ENCODE data around the gene CTDP1.

Gene CTDP1

DNA sequence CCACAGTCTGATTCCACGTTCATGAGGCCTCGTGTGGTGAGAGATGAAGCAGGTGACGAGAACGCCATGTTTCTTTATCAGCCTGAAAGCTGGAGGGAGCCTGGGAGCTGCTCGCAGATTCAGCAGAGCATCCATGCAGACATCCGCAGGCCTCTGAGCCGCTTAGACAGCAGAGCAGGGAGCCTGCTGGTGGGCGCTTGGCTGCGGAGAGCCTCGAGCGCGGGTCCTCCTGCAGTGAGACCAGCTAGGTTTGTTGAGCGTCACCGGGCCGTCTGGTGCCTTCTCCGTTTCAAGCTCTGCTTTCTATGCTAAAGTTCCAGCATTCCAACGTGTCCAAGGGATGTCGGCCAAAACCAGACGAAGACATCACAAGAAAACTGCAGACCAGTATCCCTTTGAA, 27.6 kb downstream of the CTDP1 start:
- no peaks in the 10 kb centered on the region for H3K27me3 ChIP-seq (ENCODE audit: insufficient read depth, low read length)

DNA sequence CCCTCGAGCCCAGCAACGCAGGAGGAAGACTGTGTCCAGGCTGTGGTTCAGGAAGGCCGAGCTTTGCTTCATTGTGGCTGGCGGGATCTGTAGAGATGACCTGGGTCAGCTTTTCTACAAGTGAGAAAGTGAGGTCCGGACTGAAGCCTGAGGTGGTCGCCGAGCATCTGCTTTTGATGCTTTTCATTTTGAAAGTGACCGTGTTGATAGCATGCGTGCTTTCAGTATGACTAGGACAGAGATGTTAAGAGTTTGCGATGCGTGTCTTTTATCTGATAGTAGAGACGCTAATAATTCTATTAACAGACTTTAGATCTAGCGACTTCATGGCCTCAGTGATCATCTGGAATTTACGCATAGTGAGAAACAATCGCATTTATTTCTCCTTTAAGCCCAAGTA, 28.1 kb downstream of the CTDP1 start:
- Histone ChIP-seq H3K4me2 (ENCODE audit: low read length) (no peak overlapping the region), H3K36me3 (ENCODE audit: insufficient read depth, low read length) (peaks cover 81% of the 10 kb centered on the region)

More for the DNA sequence above, 27.6 kb downstream of the CTDP1 start:
- H3K4me2 ChIP-seq (ENCODE audit: low read length) = no peak overlapping the region
- H3K9me3 ChIP-seq (ENCODE audit: low read length) = no peaks in the 10 kb centered on the region
- H3F3A ChIP-seq (ENCODE audit: insufficient read depth, low read length) = no peaks in the 10 kb centered on the region
- no peak overlapping the region for H2AFZ ChIP-seq (ENCODE audit: low read length)
- peaks cover 78% of the 10 kb centered on the region for H3K36me3 ChIP-seq (ENCODE audit: insufficient read depth, low read length)
- no peaks in the 10 kb centered on the region for H3K9me2 ChIP-seq (ENCODE audit: low read depth, low read length)
- no peaks in the 10 kb centered on the region for H3K79me2 ChIP-seq (ENCODE audit: insufficient read depth, low read length)
- TF ChIP-seq, protein P1, sequence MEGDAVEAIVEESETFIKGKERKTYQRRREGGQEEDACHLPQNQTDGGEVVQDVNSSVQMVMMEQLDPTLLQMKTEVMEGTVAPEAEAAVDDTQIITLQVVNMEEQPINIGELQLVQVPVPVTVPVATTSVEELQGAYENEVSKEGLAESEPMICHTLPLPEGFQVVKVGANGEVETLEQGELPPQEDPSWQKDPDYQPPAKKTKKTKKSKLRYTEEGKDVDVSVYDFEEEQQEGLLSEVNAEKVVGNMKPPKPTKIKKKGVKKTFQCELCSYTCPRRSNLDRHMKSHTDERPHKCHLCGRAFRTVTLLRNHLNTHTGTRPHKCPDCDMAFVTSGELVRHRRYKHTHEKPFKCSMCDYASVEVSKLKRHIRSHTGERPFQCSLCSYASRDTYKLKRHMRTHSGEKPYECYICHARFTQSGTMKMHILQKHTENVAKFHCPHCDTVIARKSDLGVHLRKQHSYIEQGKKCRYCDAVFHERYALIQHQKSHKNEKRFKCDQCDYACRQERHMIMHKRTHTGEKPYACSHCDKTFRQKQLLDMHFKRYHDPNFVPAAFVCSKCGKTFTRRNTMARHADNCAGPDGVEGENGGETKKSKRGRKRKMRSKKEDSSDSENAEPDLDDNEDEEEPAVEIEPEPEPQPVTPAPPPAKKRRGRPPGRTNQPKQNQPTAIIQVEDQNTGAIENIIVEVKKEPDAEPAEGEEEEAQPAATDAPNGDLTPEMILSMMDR (IDR thresholded peaks at IDR 0.05; ENCODE audit: low read length) = no peak
- TF ChIP-seq EZH2 (IDR thresholded peaks at IDR 0.05; ENCODE audit: borderline replicate concordance, low read length) = no peak
- no peaks in the 10 kb centered on the region for H3K4me1 ChIP-seq (ENCODE audit: insufficient read depth, low read length, severe bottlenecking)
- no peak overlapping the region for H3K27ac ChIP-seq (ENCODE audit: low read depth, low read length, poor library complexity, severe bottlenecking)
- no peaks in the 10 kb centered on the region for H4K20me1 ChIP-seq (ENCODE audit: insufficient read depth, low read length)
- no peak overlapping the region for H3K4me3 ChIP-seq (ENCODE audit: low read depth, low read length, poor library complexity, severe bottlenecking)
- H3K9ac ChIP-seq (ENCODE audit: low read length) = no peak overlapping the region

GRCh38 chr18:79708412-79708811, 28.8 kb downstream of the CTDP1 start:
- Histone ChIP-seq H3K27me3 (ENCODE audit: insufficient read depth, low read length) (no peaks in the 10 kb centered on the region), H3K9ac (ENCODE audit: low read length) (no peak overlapping the region), H3K4me2 (ENCODE audit: low read length) (no peak overlapping the region), H3K4me3 (ENCODE audit: low read depth, low read length, poor library complexity, severe bottlenecking) (no peak overlapping the region), H4K20me1 (ENCODE audit: insufficient read depth, low read length) (no peaks in the 10 kb centered on the region), H3K36me3 (ENCODE audit: insufficient read depth, low read length) (peaks cover 81% of the 10 kb centered on the region), H3K9me3 (ENCODE audit: low read length) (no peaks in the 10 kb centered on the region), H3K4me1 (ENCODE audit: insufficient read depth, low read length, severe bottlenecking) (no peaks in the 10 kb centered on the region), H2AFZ (ENCODE audit: low read length) (no peak overlapping the region), H3K9me2 (ENCODE audit: low read depth, low read length) (no peaks in the 10 kb centered on the region), H3K27ac (ENCODE audit: low read depth, low read length, poor library complexity, severe bottlenecking) (no peak overlapping the region), H3F3A (ENCODE audit: insufficient read depth, low read length) (no peaks in the 10 kb centered on the region), H3K79me2 (ENCODE audit: insufficient read depth, low read length) (no peaks in the 10 kb centered on the region)
- TF ChIP-seq, protein P1 (IDR thresholded peaks at IDR 0.05; ENCODE audit: low read length) = no peak
- no peak for TF ChIP-seq EZH2 (IDR thresholded peaks at IDR 0.05; ENCODE audit: borderline replicate concordance, low read length)

More for the DNA sequence above, 28.1 kb downstream of the CTDP1 start:
- no peak overlapping the region for H2AFZ ChIP-seq (ENCODE audit: low read length)
- no peak overlapping the region for H3K9ac ChIP-seq (ENCODE audit: low read length)
- no peaks in the 10 kb centered on the region for H3K9me3 ChIP-seq (ENCODE audit: low read length)
- H4K20me1 ChIP-seq (ENCODE audit: insufficient read depth, low read length) = no peaks in the 10 kb centered on the region
- no peaks in the 10 kb centered on the region for H3K27me3 ChIP-seq (ENCODE audit: insufficient read depth, low read length)
- no peak overlapping the region for H3K4me3 ChIP-seq (ENCODE audit: low read depth, low read length, poor library complexity, severe bottlenecking)
- no peaks in the 10 kb centered on the region for H3K79me2 ChIP-seq (ENCODE audit: insufficient read depth, low read length)
- no peaks in the 10 kb centered on the region for H3K4me1 ChIP-seq (ENCODE audit: insufficient read depth, low read length, severe bottlenecking)
- TF ChIP-seq EZH2 (IDR thresholded peaks at IDR 0.05; ENCODE audit: borderline replicate concordance, low read length) = no peak
- TF ChIP-seq, protein P1 (IDR thresholded peaks at IDR 0.05; ENCODE audit: low read length) = no peak
- no peak overlapping the region for H3K27ac ChIP-seq (ENCODE audit: low read depth, low read length, poor library complexity, severe bottlenecking)
- H3F3A ChIP-seq (ENCODE audit: insufficient read depth, low read length) = no peaks in the 10 kb centered on the region
- H3K9me2 ChIP-seq (ENCODE audit: low read depth, low read length) = no peaks in the 10 kb centered on the region

All from OCI-LY1 (cell line).